Measurements from ENCODE around the gene SMIM35.

Gene SMIM35

GRCh38 chr11:118126082-118126838 is 39.5 kb upstream of the SMIM35 start:
- Histone ChIP-seq H3K4me2 (ENCODE audit: low read depth, low read length, poor library complexity, severe bottlenecking) (no peak overlapping the region), H3K27ac (ENCODE audit: low read depth, low read length) (no peak overlapping the region), H3K4me3 (ENCODE audit: insufficient read depth, low read length, poor library complexity, severe bottlenecking) (no peak overlapping the region), H3F3A (ENCODE audit: insufficient read depth) (no peaks in the 10 kb centered on the region), H3K9ac (ENCODE audit: low read length) (no peak overlapping the region), H3K79me2 (ENCODE audit: insufficient read depth, low read length) (no peaks in the 10 kb centered on the region), H3K9me2 (replicated peaks; ENCODE audit: insufficient read depth, low read length) (no peaks in the 10 kb centered on the region), H2AFZ (ENCODE audit: low read depth, low read length, severe bottlenecking) (no peak overlapping the region), H4K20me1 (ENCODE audit: low read depth, low read length) (no peaks in the 10 kb centered on the region), H3K9me3 (ENCODE audit: insufficient read depth, low read length) (no peaks in the 10 kb centered on the region), H3K36me3 (ENCODE audit: low read length) (no peaks in the 10 kb centered on the region), H3K27me3 (ENCODE audit: low read length) (no peaks in the 10 kb centered on the region)
- no peak for TF ChIP-seq EZH2phosphoT487 (conservative IDR thresholded peaks at IDR 0.05; ENCODE audit: low read length)
- no peak for TF ChIP-seq CTCF (IDR thresholded peaks at IDR 0.05; ENCODE audit: insufficient read depth, low read length, poor library complexity, severe bottlenecking)

- no peak overlapping the region for H3K4me3 ChIP-seq (ENCODE audit: insufficient read depth, low read length, poor library complexity, severe bottlenecking)
- H2AFZ ChIP-seq (ENCODE audit: low read depth, low read length, severe bottlenecking) = no peak overlapping the region
- no peak overlapping the region for H3K9ac ChIP-seq (ENCODE audit: low read length)
- H3K4me2 ChIP-seq (ENCODE audit: low read depth, low read length, poor library complexity, severe bottlenecking) = no peak overlapping the region
- no peaks in the 10 kb centered on the region for H4K20me1 ChIP-seq (ENCODE audit: low read depth, low read length)
- no peaks in the 10 kb centered on the region for H3K9me3 ChIP-seq (ENCODE audit: insufficient read depth, low read length)
- H3F3A ChIP-seq (ENCODE audit: insufficient read depth) = no peaks in the 10 kb centered on the region
- H3K79me2 ChIP-seq (ENCODE audit: insufficient read depth, low read length) = no peaks in the 10 kb centered on the region
- H3K36me3 ChIP-seq (ENCODE audit: low read length) = no peaks in the 10 kb centered on the region
- no peak overlapping the region for H3K27ac ChIP-seq (ENCODE audit: low read depth, low read length)
- TF ChIP-seq EZH2phosphoT487 (conservative IDR thresholded peaks at IDR 0.05; ENCODE audit: low read length) = no peak
- TF ChIP-seq CTCF (IDR thresholded peaks at IDR 0.05; ENCODE audit: insufficient read depth, low read length, poor library complexity, severe bottlenecking) = no peak
- no peaks in the 10 kb centered on the region for H3K9me2 ChIP-seq (replicated peaks; ENCODE audit: insufficient read depth, low read length)
- no peaks in the 10 kb centered on the region for H3K27me3 ChIP-seq (ENCODE audit: low read length)
Observed at GRCh38 chr11:118124929-118125535, 38.3 kb upstream of the SMIM35 start.

- Histone ChIP-seq H3K4me2 (ENCODE audit: low read depth, low read length, poor library complexity, severe bottlenecking) (no peak overlapping the region), H3K36me3 (ENCODE audit: low read length) (no peaks in the 10 kb centered on the region), H3K79me2 (ENCODE audit: insufficient read depth, low read length) (no peaks in the 10 kb centered on the region), H3K9me2 (replicated peaks; ENCODE audit: insufficient read depth, low read length) (no peaks in the 10 kb centered on the region), H4K20me1 (ENCODE audit: low read depth, low read length) (no peaks in the 10 kb centered on the region), H3K9ac (ENCODE audit: low read length) (no peak overlapping the region), H3F3A (ENCODE audit: insufficient read depth) (no peaks in the 10 kb centered on the region), H3K9me3 (ENCODE audit: insufficient read depth, low read length) (no peaks in the 10 kb centered on the region), H3K27me3 (ENCODE audit: low read length) (no peaks in the 10 kb centered on the region), H3K27ac (ENCODE audit: low read depth, low read length) (no peak overlapping the region), H2AFZ (ENCODE audit: low read depth, low read length, severe bottlenecking) (no peak overlapping the region), H3K4me3 (ENCODE audit: insufficient read depth, low read length, poor library complexity, severe bottlenecking) (no peak overlapping the region)
- no peak for TF ChIP-seq CTCF (IDR thresholded peaks at IDR 0.05; ENCODE audit: insufficient read depth, low read length, poor library complexity, severe bottlenecking)
- TF ChIP-seq EZH2phosphoT487 (conservative IDR thresholded peaks at IDR 0.05; ENCODE audit: low read length) = no peak
Observed at GRCh38 chr11:118120793-118121192, 34.0 kb upstream of the SMIM35 start.

Measured in SU-DHL-6 (cell line).